ENCODE results near the gene JAML.
A peak's percentile ranks its signal among the peaks of the same experiment; 100 is the strongest.
"Not testable (repeated sequence)": the region's sequence is repeated elsewhere in the genome, so short reads cannot be mapped to it uniquely, and the experiment has no call there.

JAML gene

DNA sequence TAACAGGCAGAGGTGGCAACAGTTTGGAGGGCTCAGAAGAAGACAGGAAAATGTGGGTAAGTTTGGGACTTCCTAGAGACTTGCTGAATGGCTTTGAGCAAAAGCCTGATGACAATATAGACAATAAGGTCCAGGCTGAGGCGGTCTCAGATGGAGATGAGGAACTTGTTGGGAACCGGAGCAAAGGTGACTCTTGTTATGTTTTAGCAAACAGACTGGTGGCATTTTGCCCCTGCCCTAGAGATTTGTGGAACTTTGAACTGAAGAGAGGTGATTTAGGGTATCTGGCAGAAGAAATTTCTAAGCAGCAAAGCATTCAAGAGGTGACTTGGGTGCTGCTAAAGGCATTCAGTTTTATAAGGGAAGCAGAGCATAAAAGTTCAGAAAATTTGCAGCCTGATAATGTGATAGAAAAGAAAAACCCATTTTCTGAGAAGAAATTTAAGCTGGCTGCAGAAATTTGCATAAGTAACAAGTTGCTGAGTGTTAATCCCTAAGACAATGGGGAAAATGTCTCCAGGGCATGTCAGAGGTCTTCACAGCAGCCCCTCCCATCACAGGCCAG, 33.8 kb downstream of the JAML start:
- not testable (repeated sequence) for DNase-seq

DNA sequence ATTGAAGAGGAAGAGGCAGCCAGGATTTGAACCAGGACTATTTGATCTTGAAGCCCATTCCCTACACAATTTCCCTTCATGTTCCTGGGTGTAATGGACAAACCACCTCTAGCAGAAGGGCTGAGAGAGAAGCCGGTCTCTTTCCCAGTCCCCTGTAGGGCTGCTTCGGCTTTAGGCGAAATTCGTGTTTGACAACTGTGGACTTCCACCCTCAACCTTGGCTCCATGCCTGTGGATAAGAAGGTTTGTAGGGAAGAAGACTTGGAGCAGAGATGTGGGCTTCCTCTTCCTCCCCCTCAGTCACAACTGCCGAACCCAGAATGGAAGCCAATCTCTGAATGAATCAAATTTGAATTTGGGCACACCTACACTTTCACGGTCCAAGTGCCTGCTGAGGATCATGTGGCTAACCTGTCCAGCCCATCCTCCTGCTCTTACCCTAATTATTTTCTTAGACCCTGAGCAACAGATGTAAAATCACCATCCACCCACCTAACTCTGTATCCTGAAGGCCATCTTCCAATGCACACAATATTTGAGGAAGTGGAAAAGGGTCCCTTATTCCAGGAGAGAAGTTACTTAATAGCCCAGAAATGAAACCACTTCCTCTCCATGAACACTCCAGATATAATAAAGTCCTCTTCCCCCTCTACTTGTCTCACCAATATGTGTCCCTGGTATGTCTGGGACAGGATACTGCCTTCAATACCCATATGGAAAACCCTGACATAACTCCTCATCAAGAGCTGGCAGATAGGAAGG, 38.3 kb downstream of the JAML start:
- no peak for DNase-seq

DNA sequence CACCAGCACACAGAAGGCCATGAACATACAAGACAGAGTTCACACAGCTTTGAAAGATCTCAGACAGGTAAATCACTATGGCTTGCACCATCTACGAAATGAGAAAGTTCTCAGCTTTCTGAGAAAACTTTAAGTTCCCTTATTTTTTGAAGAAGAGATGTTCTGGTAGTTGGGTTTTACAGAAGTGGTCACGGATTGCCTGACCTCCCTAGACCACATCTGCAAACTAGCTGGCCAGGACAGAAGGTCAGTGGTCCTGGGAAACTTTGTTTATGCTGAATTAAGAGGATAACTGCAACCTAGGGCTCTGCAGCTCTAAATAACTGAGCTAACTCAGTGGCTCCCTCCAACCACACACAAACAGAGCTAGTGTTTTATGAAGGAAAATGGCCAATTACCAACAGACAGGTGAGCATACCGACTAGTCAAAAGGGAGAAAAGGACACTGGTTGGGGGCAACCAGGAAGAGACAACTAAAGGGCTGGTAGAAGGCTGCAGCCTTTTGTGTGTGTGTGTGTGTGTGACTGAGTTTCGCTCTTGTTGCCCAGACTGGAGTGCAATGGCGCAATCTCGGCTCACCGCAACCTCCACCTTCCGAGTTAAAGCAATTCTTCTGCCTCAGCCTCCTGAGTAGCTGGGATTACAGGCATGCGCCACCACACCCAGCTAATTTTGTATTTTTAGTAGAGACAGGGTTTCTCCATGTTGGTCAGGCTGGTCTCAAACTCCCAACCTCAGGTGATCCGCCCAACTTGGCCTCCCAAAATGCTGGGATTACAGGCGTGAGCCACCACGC, 39.8 kb downstream of the JAML start:
- no peak for DNase-seq

DNA sequence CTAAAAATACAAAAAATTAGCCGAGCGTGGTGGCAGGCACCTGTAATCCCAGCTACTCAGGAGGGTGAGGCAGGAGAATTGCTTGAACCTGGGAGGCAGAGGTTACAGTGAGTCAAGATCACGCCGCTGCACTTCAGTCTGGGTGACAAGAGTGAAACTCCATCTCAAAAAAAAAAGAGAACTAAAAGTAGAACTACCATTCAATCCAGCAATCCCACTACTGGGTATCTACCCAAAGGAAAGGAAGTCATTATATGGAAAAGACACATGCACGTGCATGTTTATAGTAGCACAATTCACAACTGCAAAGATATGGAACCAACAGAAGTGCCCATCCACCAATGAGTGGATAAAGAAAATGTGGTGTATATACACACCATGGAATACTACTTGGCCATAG, 41.1 kb downstream of the JAML start:
- not testable (repeated sequence) for DNase-seq

DNA sequence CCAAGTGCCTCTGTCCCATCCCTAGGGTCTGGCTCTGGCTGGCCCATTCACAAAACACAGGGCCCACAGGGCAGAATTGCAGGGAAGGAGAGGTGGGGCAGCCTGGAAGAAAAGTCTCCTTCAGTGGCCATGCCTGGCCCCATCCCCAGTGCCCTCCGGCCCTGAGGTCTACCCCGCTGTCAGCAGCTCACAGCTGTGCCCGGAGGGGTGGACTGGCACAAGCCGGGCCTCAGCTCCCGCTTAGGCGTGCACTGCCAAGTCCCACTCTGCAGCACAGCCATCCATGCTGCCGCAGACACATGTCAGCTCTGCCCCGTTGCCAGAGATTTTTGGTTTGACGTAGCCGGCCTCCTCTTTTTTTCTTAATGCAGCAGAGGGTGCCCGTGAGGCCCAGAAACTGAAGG, 44.5 kb downstream of the JAML start:
- DNase-seq: no peak

GRCh38 chr11:118176778-118177134, 48.1 kb downstream of the JAML start:
- no peak for DNase-seq

GRCh38 chr11:118175993-118176777, 48.6 kb downstream of the JAML start, which contains the start of gene SCN2B:
SCN2B (minus strand) TSS chr11:118176639; CDS start chr11:118176431, 208 bp downstream.
- no peak for DNase-seq

DNA sequence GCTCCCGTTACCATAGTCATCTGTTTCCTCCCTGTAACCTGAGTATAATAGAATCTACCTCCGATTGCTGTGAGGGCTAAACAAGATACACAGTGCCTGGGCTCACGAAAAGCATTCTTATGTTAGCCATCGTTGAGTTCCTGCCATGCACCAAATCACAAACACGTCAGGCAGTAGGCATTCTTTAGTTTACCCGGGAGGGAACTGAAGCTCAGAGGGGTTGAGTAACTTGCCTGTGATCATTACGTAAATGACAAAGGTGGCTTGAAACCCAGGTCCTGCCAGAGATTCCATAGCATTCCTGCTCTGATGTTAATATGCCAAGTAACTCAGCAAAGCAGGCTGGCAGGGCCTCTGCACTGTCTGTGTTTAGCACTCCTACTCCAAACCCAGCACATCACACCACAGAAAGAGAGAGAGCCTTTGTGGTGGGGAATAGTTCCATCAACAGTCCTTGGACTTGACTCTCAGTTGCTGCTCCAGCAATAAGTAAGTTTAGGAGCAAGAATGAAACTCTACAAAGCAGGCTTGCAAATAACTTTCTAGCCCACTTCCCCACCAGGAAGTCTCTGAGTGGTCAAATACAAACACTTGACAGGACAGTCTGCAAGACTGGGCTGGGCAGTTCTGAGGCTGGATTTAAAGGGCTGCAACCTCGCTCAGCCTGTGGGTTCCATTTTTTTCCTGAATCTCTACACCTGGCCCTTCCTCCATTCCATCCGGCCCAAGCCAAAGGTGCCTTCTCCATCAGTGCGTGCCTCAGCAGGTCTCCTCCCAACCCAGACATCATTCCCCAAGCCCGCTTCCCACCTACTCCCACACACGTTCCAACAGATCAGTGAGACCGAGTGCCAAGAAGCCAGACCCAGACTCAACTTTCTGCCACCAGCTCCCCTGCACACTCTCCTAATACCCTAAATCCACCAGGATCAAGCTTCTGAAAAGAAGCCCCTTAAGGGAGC, 49.5 kb downstream of the JAML start:
- DNase-seq: no peak

DNA sequence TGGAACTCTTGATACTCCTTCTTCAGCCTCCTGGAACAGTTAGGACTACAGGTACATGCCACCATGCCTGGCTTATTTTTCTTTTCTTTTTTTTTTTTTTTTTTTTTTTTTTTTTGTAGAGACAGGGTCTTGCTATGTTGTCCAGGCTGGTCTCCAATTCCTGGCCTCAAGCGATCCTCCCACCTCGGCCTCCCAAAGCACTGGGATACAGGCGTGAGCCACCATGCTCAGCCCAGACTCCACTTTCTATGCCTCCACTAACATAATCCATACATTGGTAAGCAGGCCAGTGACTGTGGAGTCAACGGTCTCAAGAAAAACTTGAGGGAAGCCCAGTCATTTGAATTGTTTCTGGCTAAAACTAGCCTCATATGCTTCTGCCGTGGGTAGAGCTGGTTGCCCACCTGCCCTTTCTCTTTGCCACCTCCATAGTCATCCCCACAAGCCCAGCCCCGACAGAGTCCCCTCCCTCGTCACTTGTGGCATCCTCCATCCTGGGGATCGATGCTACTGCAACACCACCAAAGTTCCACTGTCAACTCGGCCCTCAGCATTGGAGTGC, 50.7 kb downstream of the JAML start:
- DNase-seq: no peak

GRCh38 chr11:118172356-118172755, 52.5 kb downstream of the JAML start:
- no peak for DNase-seq

- DNase-seq: peak; percentile 78
Observed at GRCh38 chr11:118171269-118172062, 53.3 kb downstream of the JAML start.

GRCh38 chr11:118170882-118171268, 53.9 kb downstream of the JAML start:
- no peak for DNase-seq

- DNase-seq: no peak
Observed at GRCh38 chr11:118170231-118170630, 54.6 kb downstream of the JAML start.

DNA sequence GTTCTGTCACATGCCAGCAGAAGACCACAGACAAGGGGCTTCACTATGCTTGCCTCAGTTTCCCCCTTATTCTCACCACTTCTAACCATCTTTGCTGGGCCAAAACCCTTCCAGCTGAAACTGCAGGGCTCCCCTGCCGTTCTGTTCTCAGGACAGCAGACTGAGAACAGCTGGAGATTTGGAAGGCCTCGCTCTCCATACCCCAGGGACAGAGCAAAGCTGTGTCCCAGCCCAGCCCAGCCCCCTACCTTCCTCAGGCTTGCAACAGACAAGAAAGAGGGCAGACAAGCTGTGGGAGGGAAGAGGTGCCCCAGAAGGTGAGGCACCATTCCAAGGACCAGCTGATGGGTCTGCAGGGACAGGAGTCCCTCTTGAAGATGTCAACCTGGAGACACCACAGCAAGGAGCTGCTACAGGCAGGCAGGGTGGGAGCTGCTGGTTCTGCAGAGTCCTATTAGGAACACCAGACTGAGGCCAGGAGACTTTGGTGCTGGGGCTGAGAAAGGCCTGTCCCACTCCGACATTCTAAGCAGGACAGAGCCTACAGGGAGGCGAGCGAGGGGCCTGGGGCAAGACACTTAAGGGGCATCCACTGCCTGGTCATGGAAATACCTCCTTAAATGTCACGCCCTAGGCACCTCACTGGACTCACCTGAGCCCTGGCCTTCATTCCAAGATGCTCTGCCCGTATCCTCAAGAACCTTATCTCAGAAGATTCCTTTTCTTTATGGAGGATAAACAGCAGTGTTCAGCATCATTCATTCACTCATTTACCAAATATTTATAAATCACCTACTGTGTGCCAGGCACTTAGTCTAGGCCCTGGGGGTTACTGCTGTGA, 55.3 kb downstream of the JAML start:
- no peak for DNase-seq

DNA sequence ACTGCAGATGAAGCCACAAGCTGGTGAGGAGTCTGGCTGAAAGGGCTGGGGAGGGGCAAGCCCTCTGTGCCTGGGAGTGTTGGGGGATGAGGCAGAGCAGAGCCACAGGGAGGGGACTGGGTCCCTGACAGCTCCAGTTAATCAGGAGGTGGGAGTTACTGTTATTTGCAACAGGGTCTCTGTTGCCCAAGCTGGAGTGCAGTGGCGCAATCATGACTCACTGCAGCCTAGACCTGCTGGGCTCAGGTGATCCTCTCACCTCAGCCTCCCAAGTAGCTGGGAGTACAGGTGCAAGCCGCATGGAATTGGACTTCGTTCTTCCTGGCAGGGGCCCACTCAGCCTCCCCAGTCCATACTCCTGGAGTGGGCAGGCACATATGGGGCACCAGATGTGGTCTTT, 56.1 kb downstream of the JAML start:
- no peak for DNase-seq

GRCh38 chr11:118168316-118168715, 56.5 kb downstream of the JAML start:
- no peak for DNase-seq

DNA sequence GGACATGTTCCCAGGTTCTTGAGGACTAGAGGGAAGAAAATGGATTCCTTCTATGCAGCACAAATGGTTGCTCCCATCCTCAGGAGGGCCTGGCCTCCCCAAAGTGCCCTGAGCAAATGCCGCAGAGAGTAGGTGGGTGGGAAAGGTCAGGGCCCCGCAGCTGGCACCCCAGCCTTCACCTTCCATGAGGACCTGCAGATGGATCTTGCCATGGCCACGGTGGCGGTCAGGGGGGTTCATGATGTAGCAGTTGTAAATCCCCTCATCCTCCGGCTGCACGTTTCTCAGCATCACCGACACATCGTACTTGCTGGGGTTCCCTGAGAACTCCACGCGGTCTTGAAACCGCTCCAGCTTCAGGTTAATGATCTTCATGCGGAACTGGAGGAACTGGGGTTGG, 56.9 kb downstream of the JAML start:
- DNase-seq: no peak

GRCh38 chr11:118167253-118167652, 57.6 kb downstream of the JAML start:
- DNase-seq: no peak

GRCh38 chr11:118166641-118167040, 58.2 kb downstream of the JAML start:
- no peak for DNase-seq

- no peak for DNase-seq
Observed at GRCh38 chr11:118164885-118165284, 59.9 kb downstream of the JAML start.
